ENCODE measurements around the gene C16orf78. TPM values are rescaled to one million over a fixed set of nuclear protein-coding genes. Genes with fewer than 3 reads are reported as not detected.
A peak's percentile ranks its signal among the peaks of the same experiment; 100 is the strongest.

The C16orf78 gene
- total and polyA plus RNA-seq, 2 of the 8 experiments (the other 6 are each of a cell fraction or from before 2014, with no cell fraction given), result not detected

DNA sequence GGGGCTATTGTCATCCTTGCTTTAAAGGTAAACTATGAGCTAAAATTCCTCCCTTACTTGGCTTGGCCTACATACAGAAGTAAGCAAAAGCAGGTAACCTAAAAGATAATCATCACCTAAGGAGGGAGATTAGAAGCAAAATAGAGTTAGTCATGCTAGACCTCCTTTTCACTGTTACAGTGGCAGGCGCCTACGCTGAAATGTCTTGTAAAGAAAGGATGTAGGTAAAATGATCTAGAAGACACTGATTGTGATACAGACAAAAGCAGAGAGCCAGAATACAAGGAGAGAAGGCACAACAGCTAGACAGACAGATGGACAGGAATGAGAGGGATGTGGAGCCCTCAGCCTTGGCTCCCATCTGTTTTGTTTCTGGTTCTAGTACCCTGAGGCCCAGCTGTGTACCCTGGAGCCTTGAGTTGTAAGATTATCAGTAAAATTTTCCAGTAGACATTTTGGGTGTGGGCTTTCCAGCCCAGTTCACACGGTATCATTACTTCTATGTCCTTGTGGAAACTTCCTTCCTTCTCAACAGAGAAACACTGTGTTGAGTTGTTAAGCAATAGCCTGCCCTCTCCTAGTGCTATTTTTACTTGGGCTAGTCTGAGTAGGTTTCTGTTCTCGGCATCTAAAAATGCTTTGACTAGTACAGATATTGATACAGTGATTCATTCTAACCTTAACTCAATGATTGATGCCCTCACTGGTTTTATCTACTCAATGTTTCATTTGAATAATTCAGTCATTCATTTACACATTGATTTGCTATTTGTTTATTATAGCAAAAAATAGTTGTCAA, 7.7 kb upstream of the C16orf78 start:
- FAIRE-seq, result no peak
- POLR2A ChIA-PET (ENCODE audit: partially characterized antibody), result interaction anchor here (0.5 to 2.8 kb wide), 2 partner anchors 9 to 458 kb away, joined by 3 to 12 read pairs; no protein-coding TSS in a partner anchor

More for the DNA sequence above, 7.7 kb upstream of the C16orf78 start:
- Histone ChIP-seq H3K4me2 (ENCODE audit: insufficient read depth in 1 of 2, low read depth in 2 of 2, low read length in 2 of 2) (no peak overlapping the region), H3K79me2 (ENCODE audit: control insufficient read depth in 1 of 2, insufficient read depth in 2 of 2, low read length in 2 of 2) (no peaks in the 10 kb centered on the region), H4K91ac (replicated peaks; ENCODE audit: insufficient read length, low read length) (no peak overlapping the region), H2AK5ac (ENCODE audit: low read depth, low read length) (0 out of 2 replicates have a peak overlapping the region, but pooled peaks have one; percentile 40), H3K23me2 (ENCODE audit: low read depth, low read length) (no peaks in the 10 kb centered on the region), H3K4me3 (ENCODE audit: extremely low read depth in 1 of 4, insufficient read depth in 2 of 4, low read depth in 3 of 4, low read length in 4 of 4) (no peak overlapping the region), H2BK12ac (ENCODE audit: low read depth, low read length) (peak overlapping the region; percentile 40), H2BK15ac (ENCODE audit: low read length) (peak overlapping the region; percentile 61), H3K18ac (ENCODE audit: extremely low read depth, low read length) (peak overlapping the region; percentile 17), H3K27ac (ENCODE audit: low read depth, low read length) (no peak overlapping the region), H3K4me1 (replicated peaks in 1 of 4; ENCODE audit: control insufficient read depth in 3 of 4, insufficient read depth in 4 of 4, low read length in 3 of 4) (peaks cover 0 to 19% (median 8%) of the 10 kb centered on the region in 4 experiments; a peak in 4 of 7 replicates), H3K14ac (ENCODE audit: insufficient read length) (no peak overlapping the region), H4K8ac (ENCODE audit: extremely low read depth, insufficient read depth, low read length) (no peak overlapping the region), H3K4ac (replicated peaks; ENCODE audit: insufficient read length, low read depth, low read length) (no peak overlapping the region), H3K9ac (replicated peaks in 1 of 4; ENCODE audit: extremely low read depth in 1 of 4, low read depth in 3 of 4, low read length in 3 of 4) (no peak overlapping the region; a peak in 1 of 7 replicates), H2BK5ac (ENCODE audit: low read depth, low read length) (peak overlapping the region; percentile 48; the same call in 1 of the 2 replicates), H3K9me3 (ENCODE audit: insufficient read depth in 2 of 2, low read depth in 1 of 2, low read length in 1 of 2) (peaks cover 4 to 5% of the 10 kb centered on the region in 2 experiments; a peak in 2 of 4 replicates), H2BK120ac (replicated peaks; ENCODE audit: low read depth, low read length) (no peak overlapping the region), H2BK20ac (ENCODE audit: low read length) (peak overlapping the region; percentile 95), H3K23ac (ENCODE audit: insufficient read length) (no peak overlapping the region), H3K56ac (replicated peaks; ENCODE audit: insufficient read length, low read depth, low read length) (no peak overlapping the region), H3K27me3 (replicated peaks in 1 of 4; ENCODE audit: control insufficient read depth in 3 of 4, extremely low read depth in 1 of 4, insufficient read depth in 3 of 4, low read length in 3 of 4) (no peaks in the 10 kb centered on the region; a peak in 1 of 7 replicates), H4K5ac (ENCODE audit: insufficient read length, low read depth, low read length) (no peak overlapping the region), H3K79me1 (ENCODE audit: low read depth, low read length) (no peaks in the 10 kb centered on the region; the same call in 1 of the 2 replicates), H4K20me1 (replicated peaks in 1 of 2; ENCODE audit: control insufficient read depth in 1 of 2, insufficient read depth in 2 of 2, low read length in 2 of 2) (no peaks in the 10 kb centered on the region), H3K36me3 (ENCODE audit: control insufficient read depth in 2 of 4, insufficient read depth in 4 of 4, low read length in 3 of 4) (no peaks in the 10 kb centered on the region), H2AFZ (ENCODE audit: low read length) (no peak overlapping the region)
- 84% methylated on average over 4 of the region's 4 CpGs; no CpG with 5 or more reads in 1 of the 2 experiments for WGBS, 2 experiments (ENCODE audit: extremely low coverage in 1 of 2, insufficient coverage in 1 of 2, insufficient read length in 1 of 2, insufficient replicate concordance in 2 of 2, low coverage in 1 of 2, low lambda C conversion rate in 2 of 2, missing lambda C conversion rate in 1 of 2)
- CTCF ChIA-PET (ENCODE audit: partially characterized antibody), result interaction anchor here (0.9 to 2.0 kb wide), 4 partner anchors 11 to 178 kb away, joined by 3 to 8 read pairs (median 6); no protein-coding TSS in a partner anchor
- TF ChIP-seq CREB1 (IDR thresholded peaks at IDR 0.05) (no peak), SRF (IDR thresholded peaks at IDR 0.05; ENCODE audit: low read depth, low read length) (no peak)
- no peak for DNase-seq (ENCODE audit: low read depth in 1 of 2, low spot score in 2 of 2)
